Fibroblast of lung (primary cell): ENCODE measurements around the gene MYO1E. TPM values are rescaled to one million over a fixed set of nuclear protein-coding genes. Genes with fewer than 3 reads are reported as not detected.

Experiments
- DNase-seq, 2 donors: peaks; one replicate each; pipeline versions ENCODE4 v3.0.0 to v3.0.0-alpha.2; 2010; ENCODE audit warnings: low read depth in 2 of 2
- H2AFZ ChIP-seq: 2 replicates; pipeline ENCODE4 v1.5.1; 2012; ENCODE audit warnings: low read length, control low read depth, inconsistent platforms
- H3K27ac ChIP-seq: 2 replicates; pipeline ENCODE4 v1.5.1; 2011; ENCODE audit warnings: low read length, control low read depth; ENCODE audit not compliant: insufficient read depth
- H3K27me3 ChIP-seq: 2 replicates; pipeline ENCODE4 v1.5.1; 2011; ENCODE audit warnings: mild to moderate bottlenecking, low read length; ENCODE audit not compliant: control insufficient read depth, insufficient read depth
- H3K36me3 ChIP-seq: 2 replicates; pipeline ENCODE4 v1.5.1; 2011; ENCODE audit warnings: low read length; ENCODE audit not compliant: control insufficient read depth, insufficient read depth
- H3K4me1 ChIP-seq: 2 replicates; pipeline ENCODE4 v1.5.1; 2011; ENCODE audit warnings: low read length; ENCODE audit not compliant: control insufficient read depth, insufficient read depth; ENCODE audit errors: extremely low read depth
- H3K4me2 ChIP-seq: 2 replicates; pipeline ENCODE4 v1.5.1; 2011; ENCODE audit warnings: low read length, control low read depth; ENCODE audit not compliant: insufficient read depth; ENCODE audit errors: extremely low read depth
- H3K4me3 ChIP-seq, 4 experiments: fragments of 200-600 bp in 1 of 4; sonication (generic) in 1 of 4; replicated peaks in 1 of 4; 2 replicates each; pipeline ENCODE4 v1.5.1; 2011 to 2016; ENCODE audit warnings: low read length in 4 of 4, low read depth in 3 of 4, mild to moderate bottlenecking in 3 of 4, control low read depth in 2 of 4, inconsistent platforms in 1 of 4, mixed read lengths in 1 of 4; ENCODE audit not compliant: insufficient read depth in 1 of 4; ENCODE audit errors: control extremely low read depth in 1 of 4
- H3K79me2 ChIP-seq: 2 replicates; pipeline ENCODE4 v1.5.1; 2012; ENCODE audit warnings: mild to moderate bottlenecking, low read length, inconsistent platforms; ENCODE audit not compliant: control insufficient read depth, insufficient read depth
- H3K9ac ChIP-seq: 2 replicates; pipeline ENCODE4 v1.5.1; 2011; ENCODE audit warnings: mild to moderate bottlenecking, low read length, control low read depth; ENCODE audit not compliant: insufficient read depth
- H3K9me3 ChIP-seq: 2 replicates; pipeline ENCODE4 v1.5.1; 2012; ENCODE audit warnings: low read depth, low read length; ENCODE audit not compliant: control insufficient read depth, insufficient read depth
- H4K20me1 ChIP-seq: 2 replicates; pipeline ENCODE4 v1.5.1; 2011; ENCODE audit warnings: low read length; ENCODE audit not compliant: control insufficient read depth, insufficient read depth; ENCODE audit errors: extremely low read depth
- EZH2 ChIP-seq: IDR thresholded peaks from 2 replicates; pipeline ENCODE4 v1.5.1; 2012; ENCODE audit warnings: low read length, control low read depth, mild to moderate bottlenecking; ENCODE audit errors: missing control alignments
- polyA plus RNA-seq, 2 donors: library from polyadenylated mRNA; depleted of rRNA in 1 of 2; stranded (reverse) in 1 of 2; unstranded in 1 of 2; fragments of >200 nt; gene quantifications; 2 replicates each; pipeline ENCODE4 v1.2.1, GENCODE V29; 2011 to 2012; ENCODE audit warnings: missing spikeins in 1 of 2
- total RNA-seq: library from RNA; depleted of rRNA; stranded (reverse); fragments of >200 nt; gene quantifications from 2 replicates; pipeline ENCODE4 v1.2.1, GENCODE V29; 2014
- TF ChIP-seq, protein P1 (sequence below), 2 donors: IDR thresholded peaks in 1 of 2; conservative IDR thresholded peaks in 1 of 2; 1 replicate in 1 of 2; 2 replicates in 1 of 2; pipeline ENCODE4 v1.5.1; 2011 to 2012; ENCODE audit warnings: low read length in 2 of 2, control low read depth in 1 of 2, inconsistent platforms in 1 of 2, low read depth in 1 of 2, mild to moderate bottlenecking in 1 of 2

The MYO1E gene
- total and polyA plus RNA-seq, 2 donors (not counting 1 experiment from before 2014, with no cell fraction given) = 27.6 to 84.0 TPM

DNA sequence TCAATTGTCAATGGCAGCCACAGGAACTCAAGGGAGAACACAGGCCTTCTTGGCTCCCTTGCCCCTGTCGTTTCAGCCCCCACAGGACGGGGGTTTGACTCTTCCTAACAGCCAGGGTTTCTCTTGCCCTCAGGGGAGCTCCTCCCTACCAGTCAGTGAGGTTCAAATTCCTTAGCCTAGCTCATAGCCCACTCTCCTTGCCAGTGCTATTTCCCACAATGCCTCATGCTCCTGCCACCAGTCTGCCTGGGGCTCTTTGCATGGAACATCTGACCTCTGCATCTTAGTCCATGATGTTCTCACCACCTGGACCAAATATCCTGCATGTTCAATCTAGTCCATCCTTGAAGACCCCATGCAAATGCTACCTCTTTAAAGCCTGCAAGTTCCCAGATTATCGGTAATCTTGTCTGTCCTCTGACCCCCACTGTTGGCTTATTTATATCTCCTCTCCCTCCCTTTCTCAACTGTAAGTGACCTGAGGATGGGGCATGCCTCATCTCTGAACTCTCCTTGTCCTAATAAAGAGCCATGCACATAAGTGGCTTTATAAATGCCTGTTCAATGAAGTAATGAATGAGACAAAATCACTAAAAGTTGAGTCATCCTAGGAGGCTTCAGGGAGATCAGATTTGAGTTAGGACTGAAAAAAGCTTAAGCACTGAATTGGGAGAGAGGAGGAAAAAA is 78.0 kb downstream of the MYO1E start:
- peaks cover 26% of the 10 kb centered on the region for H3K4me1 ChIP-seq
- H4K20me1 ChIP-seq = no peaks in the 10 kb centered on the region
- H3K36me3 ChIP-seq = no peaks in the 10 kb centered on the region
- H3K4me3 ChIP-seq = no peak overlapping the region
- H3K4me2 ChIP-seq = peak overlapping the region; percentile 65
- TF ChIP-seq, protein P1, sequence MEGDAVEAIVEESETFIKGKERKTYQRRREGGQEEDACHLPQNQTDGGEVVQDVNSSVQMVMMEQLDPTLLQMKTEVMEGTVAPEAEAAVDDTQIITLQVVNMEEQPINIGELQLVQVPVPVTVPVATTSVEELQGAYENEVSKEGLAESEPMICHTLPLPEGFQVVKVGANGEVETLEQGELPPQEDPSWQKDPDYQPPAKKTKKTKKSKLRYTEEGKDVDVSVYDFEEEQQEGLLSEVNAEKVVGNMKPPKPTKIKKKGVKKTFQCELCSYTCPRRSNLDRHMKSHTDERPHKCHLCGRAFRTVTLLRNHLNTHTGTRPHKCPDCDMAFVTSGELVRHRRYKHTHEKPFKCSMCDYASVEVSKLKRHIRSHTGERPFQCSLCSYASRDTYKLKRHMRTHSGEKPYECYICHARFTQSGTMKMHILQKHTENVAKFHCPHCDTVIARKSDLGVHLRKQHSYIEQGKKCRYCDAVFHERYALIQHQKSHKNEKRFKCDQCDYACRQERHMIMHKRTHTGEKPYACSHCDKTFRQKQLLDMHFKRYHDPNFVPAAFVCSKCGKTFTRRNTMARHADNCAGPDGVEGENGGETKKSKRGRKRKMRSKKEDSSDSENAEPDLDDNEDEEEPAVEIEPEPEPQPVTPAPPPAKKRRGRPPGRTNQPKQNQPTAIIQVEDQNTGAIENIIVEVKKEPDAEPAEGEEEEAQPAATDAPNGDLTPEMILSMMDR (conservative IDR thresholded peaks at IDR 0.05 in 1 of 2, IDR thresholded peaks at IDR 0.05 in 1 of 2; ENCODE audit: low read depth in 1 of 2, low read length in 2 of 2) = no peak
- TF ChIP-seq EZH2 = no peak
- H3K9ac ChIP-seq = no peak overlapping the region
- DNase-seq = peak; percentile 86 to 98
- no peak overlapping the region for H2AFZ ChIP-seq
- H3K79me2 ChIP-seq = peaks cover 34% of the 10 kb centered on the region
- H3K9me3 ChIP-seq = no peaks in the 10 kb centered on the region
- H3K27ac ChIP-seq = peak overlapping the region; percentile 89
- H3K27me3 ChIP-seq = no peaks in the 10 kb centered on the region

DNA sequence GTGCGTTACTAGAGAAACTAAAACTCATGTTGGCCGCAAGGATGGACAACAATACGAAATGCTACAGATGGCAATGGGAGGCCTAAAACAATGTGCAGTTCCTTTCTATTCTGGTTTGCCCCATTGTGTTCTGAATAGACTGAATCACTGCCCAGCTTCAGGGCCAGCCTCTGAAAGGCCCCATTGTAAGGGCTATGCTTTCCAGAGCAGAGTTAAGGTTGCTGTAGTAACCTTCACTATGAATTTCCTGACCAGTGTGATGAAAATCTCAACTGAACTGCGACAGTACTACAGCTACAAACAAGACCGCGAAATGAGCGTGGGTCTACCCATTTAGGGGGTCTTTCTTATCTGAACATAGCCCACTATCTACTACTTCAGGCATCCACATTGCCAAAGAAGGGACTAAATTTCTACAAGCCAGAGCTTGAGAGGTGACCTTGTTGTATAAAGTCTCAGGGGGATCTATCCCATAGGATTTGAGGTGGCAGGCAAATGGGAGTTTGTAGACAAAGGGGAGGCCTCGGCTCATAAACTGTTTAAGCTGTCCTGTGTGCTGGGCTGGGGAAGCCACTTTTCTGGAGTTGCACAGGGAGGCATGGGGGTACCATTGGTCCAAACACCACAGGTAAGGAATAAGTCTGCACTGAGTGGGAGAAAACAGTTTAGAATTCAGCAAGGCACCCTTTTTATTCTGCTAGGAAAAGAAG is 80.1 kb downstream of the MYO1E start:
- Histone ChIP-seq H2AFZ (no peak overlapping the region), H3K4me1 (peaks cover 25% of the 10 kb centered on the region), H3K9me3 (no peaks in the 10 kb centered on the region), H3K4me3 (no peak overlapping the region), H4K20me1 (no peaks in the 10 kb centered on the region), H3K27me3 (no peaks in the 10 kb centered on the region), H3K27ac (no peak overlapping the region), H3K36me3 (no peaks in the 10 kb centered on the region), H3K4me2 (no peak overlapping the region), H3K79me2 (peaks cover 17% of the 10 kb centered on the region), H3K9ac (no peak overlapping the region)
- DNase-seq = peak in 1 of 2 donors; percentile 78
- TF ChIP-seq, protein P1 (conservative IDR thresholded peaks at IDR 0.05 in 1 of 2, IDR thresholded peaks at IDR 0.05 in 1 of 2; ENCODE audit: low read depth in 1 of 2, low read length in 2 of 2) = no peak
- TF ChIP-seq EZH2 = no peak

DNA sequence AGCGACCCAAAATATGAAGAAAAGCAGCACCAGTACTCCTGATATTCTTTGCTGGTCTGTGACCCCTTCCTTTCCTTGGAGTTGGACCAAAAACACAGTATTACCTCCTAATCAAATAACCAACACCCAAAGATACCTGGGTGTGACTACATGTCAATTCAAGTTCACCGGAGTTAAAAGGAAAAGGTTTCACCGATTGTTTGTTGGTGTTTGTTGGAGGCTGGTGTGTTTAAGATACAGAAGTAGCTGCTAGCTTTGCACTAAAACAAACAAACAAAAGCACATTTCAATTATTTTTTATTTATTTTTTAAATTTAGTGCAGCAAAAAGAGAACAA is 81.5 kb downstream of the MYO1E start:
- no peak overlapping the region for H3K9ac ChIP-seq
- no peaks in the 10 kb centered on the region for H3K36me3 ChIP-seq
- no peaks in the 10 kb centered on the region for H3K9me3 ChIP-seq
- no peaks in the 10 kb centered on the region for H3K27me3 ChIP-seq
- H3K79me2 ChIP-seq = peaks cover 18% of the 10 kb centered on the region
- H3K4me2 ChIP-seq = no peak overlapping the region
- no peak overlapping the region for H2AFZ ChIP-seq
- peaks cover 21% of the 10 kb centered on the region for H3K4me1 ChIP-seq
- no peak overlapping the region for H3K4me3 ChIP-seq
- no peak for TF ChIP-seq EZH2
- TF ChIP-seq, protein P1 (conservative IDR thresholded peaks at IDR 0.05 in 1 of 2, IDR thresholded peaks at IDR 0.05 in 1 of 2; ENCODE audit: low read depth in 1 of 2, low read length in 2 of 2) = no peak
- DNase-seq = no peak
- H3K27ac ChIP-seq = no peak overlapping the region
- H4K20me1 ChIP-seq = no peaks in the 10 kb centered on the region
